PC-9 (cell line): ENCODE results near the gene TM2D1. TPM values are rescaled to one million over a fixed set of nuclear protein-coding genes. Genes with fewer than 3 reads are reported as not detected.

ENCODE experiments used
- BruUV-seq: library from RNA; stranded (reverse); fragments of 400-500 nt; replicated peaks from 2 replicates; lab custom pipeline; 2021; lab: Mats Ljungman, UMichigan
- CTCF ChIA-PET: fragments of 300-600 bp; sonication (Branson Sonifier 250); formaldehyde crosslinking; loops from one replicate; lab custom pipeline; 2022; ENCODE audit warnings: antibody characterized with exemption; lab: Charles Lee
- POLR2A ChIA-PET: fragments of 300-600 bp; sonication (Branson Sonifier 250); formaldehyde crosslinking; loops from one replicate; lab custom pipeline; 2022; ENCODE audit warnings: antibody characterized with exemption; ENCODE audit not compliant: unreplicated experiment; lab: Charles Lee
- DNase-seq, 2 experiments: peaks; one replicate each; pipeline versions ENCODE4 v3.0.0 to v3.0.0-alpha.2; 2015 to 2022; ENCODE audit warnings: mixed read lengths in 1 of 2
- H2AFZ ChIP-seq: fragments of 200-600 bp; sonication (generic); 2 replicates; pipeline ENCODE4 v1.8.1; 2017; ENCODE audit warnings: antibody characterized with exemption
- H3F3A ChIP-seq: fragments of 200-600 bp; sonication (generic); 2 replicates; pipeline ENCODE4 v1.8.1; 2017; ENCODE audit warnings: antibody characterized with exemption, mild to moderate bottlenecking, low read depth; ENCODE audit not compliant: insufficient read depth
- H3K27ac ChIP-seq: fragments of 200-600 bp; sonication (generic); 2 replicates; pipeline ENCODE4 v1.6.1; 2016; ENCODE audit warnings: mixed run types
- H3K27me3 ChIP-seq: fragments of 200-600 bp; sonication (generic); 2 replicates; pipeline ENCODE4 v1.6.1; 2016; ENCODE audit warnings: low read depth, mixed run types; ENCODE audit not compliant: insufficient read depth
- H3K36me3 ChIP-seq: fragments of 200-600 bp; sonication (generic); 2 replicates; pipeline ENCODE4 v1.6.1; 2016; ENCODE audit warnings: low read depth, mixed run types
- H3K4me1 ChIP-seq: fragments of 200-600 bp; sonication (generic); replicated peaks from 2 replicates; pipeline ENCODE4 v1.6.1; 2016; ENCODE audit warnings: mixed run types; ENCODE audit not compliant: insufficient read depth
- H3K4me2 ChIP-seq: fragments of 200-600 bp; sonication (generic); 2 replicates; pipeline ENCODE4 v1.6.1; 2017; ENCODE audit warnings: mixed run types
- H3K4me3 ChIP-seq: fragments of 200-600 bp; sonication (generic); 2 replicates; pipeline ENCODE4 v1.6.1; 2016; ENCODE audit warnings: mixed run types
- H3K79me2 ChIP-seq: fragments of 200-600 bp; sonication (generic); 2 replicates; pipeline ENCODE4 v1.6.1; 2017; ENCODE audit warnings: low read depth, mixed run types
- H3K9me2 ChIP-seq: fragments of 200-600 bp; sonication (generic); 2 replicates; pipeline ENCODE4 v1.8.1; 2017; ENCODE audit warnings: mild to moderate bottlenecking; ENCODE audit not compliant: insufficient read depth
- H3K9me3 ChIP-seq: fragments of 200-600 bp; sonication (generic); 2 replicates; pipeline ENCODE4 v1.8.1; 2016; ENCODE audit warnings: low read depth; ENCODE audit not compliant: insufficient read depth
- H4K20me1 ChIP-seq: fragments of 200-600 bp; sonication (generic); 2 replicates; pipeline ENCODE4 v1.8.1; 2017; ENCODE audit not compliant: insufficient read depth
- EZH2 ChIP-seq: fragments of 200-600 bp; sonication (generic); IDR thresholded peaks from 2 replicates; pipeline ENCODE4 v1.8.0; 2017; ENCODE audit warnings: antibody characterized with exemption, low read depth
- intact Hi-C: fragments of 100-400 bp; cut with micrococcal nuclease; formaldehyde crosslinking; loops from one replicate; pipeline ENCODE4 v1.10.0; 2022; ENCODE audit not compliant: unreplicated experiment
- total RNA-seq: library from RNA; stranded (reverse); gene quantifications from 2 replicates; pipeline ENCODE4 v1.2.3, GENCODE V29; 2021
- TF ChIP-seq, protein P1 (sequence below): fragments of 200-600 bp; sonication (generic); conservative IDR thresholded peaks from 2 replicates; pipeline ENCODE4 v1.6.1; 2017; ENCODE audit warnings: mixed run types, antibody characterized with exemption, mild to moderate bottlenecking, moderate library complexity

TM2D1 gene
- total RNA-seq, 1 experiment from 2014 or later: 36.8 TPM

DNA sequence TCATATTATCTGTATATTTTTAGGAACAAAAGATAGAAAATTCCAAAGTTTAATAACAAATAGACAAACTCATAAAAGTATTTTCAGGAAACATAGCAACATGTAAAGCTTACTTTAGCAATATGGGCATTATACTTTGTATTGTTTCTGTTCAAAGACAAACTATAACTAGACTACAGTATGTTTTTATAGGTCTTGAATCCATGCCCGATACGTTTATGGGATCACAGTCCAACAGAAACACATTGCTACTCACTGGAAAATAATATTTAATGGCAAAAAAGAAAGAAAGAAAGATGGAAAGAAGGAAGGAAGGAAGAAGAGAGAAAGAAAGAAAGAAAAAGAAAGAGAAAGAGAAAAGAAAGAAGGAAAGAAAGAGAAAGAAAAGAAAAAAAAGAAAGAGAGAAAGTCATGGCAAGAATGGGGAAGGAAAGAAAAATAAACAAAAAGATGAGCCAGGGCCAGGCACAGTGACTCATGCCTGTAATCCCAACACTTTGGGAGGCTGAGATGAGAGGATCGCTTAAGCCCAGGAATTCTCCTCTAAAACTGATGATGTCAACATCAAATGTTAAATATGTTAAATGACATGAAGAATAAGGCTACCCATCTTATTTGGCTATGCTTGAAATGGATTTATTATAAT is 32.7 kb downstream of the TM2D1 start:
- no peak for DNase-seq
- Histone ChIP-seq H3K4me3 (no peak overlapping the region), H3K27me3 (no peaks in the 10 kb centered on the region), H3K4me1 (peaks cover 7% of the 10 kb centered on the region; the same call in 1 of the 2 replicates), H3K4me2 (no peak overlapping the region), H3K9me2 (no peaks in the 10 kb centered on the region), H3K36me3 (no peaks in the 10 kb centered on the region), H2AFZ (no peak overlapping the region), H3K9me3 (no peaks in the 10 kb centered on the region), H3K79me2 (no peaks in the 10 kb centered on the region), H3F3A (peaks cover 14% of the 10 kb centered on the region; the same call in 1 of the 2 replicates), H4K20me1 (no peaks in the 10 kb centered on the region), H3K27ac (no peak overlapping the region)
- TF ChIP-seq, protein P1, sequence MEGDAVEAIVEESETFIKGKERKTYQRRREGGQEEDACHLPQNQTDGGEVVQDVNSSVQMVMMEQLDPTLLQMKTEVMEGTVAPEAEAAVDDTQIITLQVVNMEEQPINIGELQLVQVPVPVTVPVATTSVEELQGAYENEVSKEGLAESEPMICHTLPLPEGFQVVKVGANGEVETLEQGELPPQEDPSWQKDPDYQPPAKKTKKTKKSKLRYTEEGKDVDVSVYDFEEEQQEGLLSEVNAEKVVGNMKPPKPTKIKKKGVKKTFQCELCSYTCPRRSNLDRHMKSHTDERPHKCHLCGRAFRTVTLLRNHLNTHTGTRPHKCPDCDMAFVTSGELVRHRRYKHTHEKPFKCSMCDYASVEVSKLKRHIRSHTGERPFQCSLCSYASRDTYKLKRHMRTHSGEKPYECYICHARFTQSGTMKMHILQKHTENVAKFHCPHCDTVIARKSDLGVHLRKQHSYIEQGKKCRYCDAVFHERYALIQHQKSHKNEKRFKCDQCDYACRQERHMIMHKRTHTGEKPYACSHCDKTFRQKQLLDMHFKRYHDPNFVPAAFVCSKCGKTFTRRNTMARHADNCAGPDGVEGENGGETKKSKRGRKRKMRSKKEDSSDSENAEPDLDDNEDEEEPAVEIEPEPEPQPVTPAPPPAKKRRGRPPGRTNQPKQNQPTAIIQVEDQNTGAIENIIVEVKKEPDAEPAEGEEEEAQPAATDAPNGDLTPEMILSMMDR: no peak
- no peak for TF ChIP-seq EZH2
- BruUV-seq: no TSS peak
- ChIA-PET CTCF (no interaction called here), POLR2A (no interaction called here)
- intact Hi-C loops: no loop called here

DNA sequence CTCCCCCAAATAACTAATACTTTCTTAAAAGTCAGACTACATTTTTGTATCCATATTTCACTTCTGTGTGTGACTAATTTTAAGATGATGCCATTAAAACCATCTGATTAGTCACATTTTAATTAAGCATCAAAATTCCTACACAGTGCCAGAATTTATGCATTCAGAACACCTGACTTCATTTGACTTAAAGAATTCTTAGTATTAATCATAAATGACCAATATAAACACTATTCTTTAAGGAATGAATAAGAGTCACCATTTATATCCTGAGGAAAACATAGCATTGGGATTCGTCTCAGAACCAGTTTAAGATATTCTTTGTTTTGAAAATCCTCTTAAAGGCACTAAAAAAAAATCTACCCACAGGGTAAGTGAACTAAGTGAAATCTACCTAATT is 37.0 kb downstream of the TM2D1 start:
- Histone ChIP-seq H3K27ac (no peak overlapping the region), H3K4me2 (no peak overlapping the region), H4K20me1 (no peaks in the 10 kb centered on the region), H2AFZ (no peak overlapping the region), H3K9me3 (no peaks in the 10 kb centered on the region), H3K36me3 (no peaks in the 10 kb centered on the region; the same call in 1 of the 2 replicates), H3K4me3 (no peak overlapping the region), H3K4me1 (peaks cover 7% of the 10 kb centered on the region; the same call in 1 of the 2 replicates), H3K79me2 (no peaks in the 10 kb centered on the region), H3K9me2 (no peaks in the 10 kb centered on the region), H3K27me3 (no peaks in the 10 kb centered on the region), H3F3A (peaks cover 4% of the 10 kb centered on the region; the same call in 1 of the 2 replicates)
- ChIA-PET POLR2A (no interaction called here), CTCF (no interaction called here)
- no peak for DNase-seq
- BruUV-seq: no TSS peak
- TF ChIP-seq EZH2: no peak
- TF ChIP-seq, protein P1: no peak
- intact Hi-C loops: no loop called here

DNA sequence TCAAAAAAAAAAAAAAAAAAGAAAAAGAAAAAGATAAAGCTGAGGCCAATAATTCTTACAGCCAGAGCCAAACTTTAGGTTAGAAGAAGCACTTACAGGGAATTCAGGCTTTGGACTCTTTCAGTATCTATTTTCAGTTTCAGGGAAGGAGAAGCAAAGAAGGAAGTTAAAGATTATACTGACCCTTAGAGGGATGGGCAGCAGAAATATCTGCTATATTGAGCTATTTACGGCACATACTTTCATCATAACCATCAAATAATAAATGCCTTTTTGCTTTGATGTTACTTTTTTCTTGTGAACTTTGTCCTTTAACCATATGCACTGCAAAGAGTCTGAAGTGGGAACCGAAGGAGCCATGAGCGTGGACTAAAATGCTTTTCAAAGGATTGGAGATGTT is 42.0 kb downstream of the TM2D1 start:
- intact Hi-C loops: no loop called here
- CTCF ChIA-PET: no interaction called here
- BruUV-seq: no TSS peak

More for the DNA sequence above, 42.0 kb downstream of the TM2D1 start:
- H3K4me2 ChIP-seq: no peak overlapping the region
- no peaks in the 10 kb centered on the region for H3K9me2 ChIP-seq
- no peak overlapping the region for H3K4me3 ChIP-seq
- no peaks in the 10 kb centered on the region for H3K4me1 ChIP-seq
- H3F3A ChIP-seq: peaks cover 8% of the 10 kb centered on the region; the same call in 1 of the 2 replicates
- TF ChIP-seq, protein P1: no peak
- TF ChIP-seq EZH2: no peak
- DNase-seq: no peak
- H3K27me3 ChIP-seq: no peaks in the 10 kb centered on the region
- H3K79me2 ChIP-seq: no peaks in the 10 kb centered on the region
- no peaks in the 10 kb centered on the region for H4K20me1 ChIP-seq
- H3K9me3 ChIP-seq: no peaks in the 10 kb centered on the region
- no peak overlapping the region for H2AFZ ChIP-seq
- POLR2A ChIA-PET: no interaction called here
- peaks cover 4% of the 10 kb centered on the region; the same call in 1 of the 2 replicates for H3K36me3 ChIP-seq
- H3K27ac ChIP-seq: no peak overlapping the region
